CD4-positive, alpha-beta T cell treated with Interleukin-2 at 100 ng/mL for 4 hours (primary cell): ENCODE data around the gene SLC35C1.
"Not testable (repeated sequence)": the region's sequence is repeated elsewhere in the genome, so short reads cannot be mapped to it uniquely, and the experiment has no call there.

Experiments
- DNase-seq: peaks from one replicate; pipeline ENCODE4 v3.0.0-alpha.2; 2020; ENCODE audit warnings: low spot score

SLC35C1 gene

DNA sequence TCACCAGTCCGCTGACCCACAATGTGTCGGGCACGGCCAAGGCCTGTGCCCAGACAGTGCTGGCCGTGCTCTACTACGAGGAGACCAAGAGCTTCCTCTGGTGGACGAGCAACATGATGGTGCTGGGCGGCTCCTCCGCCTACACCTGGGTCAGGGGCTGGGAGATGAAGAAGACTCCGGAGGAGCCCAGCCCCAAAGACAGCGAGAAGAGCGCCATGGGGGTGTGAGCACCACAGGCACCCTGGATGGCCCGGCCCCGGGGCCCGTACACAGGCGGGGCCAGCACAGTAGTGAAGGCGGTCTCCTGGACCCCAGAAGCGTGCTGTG, 6.1 kb downstream of the SLC35C1 start:
- no peak for DNase-seq

- no peak for DNase-seq
Measured at GRCh38 chr11:45811571-45812290, 6.8 kb downstream of the SLC35C1 start.

DNA sequence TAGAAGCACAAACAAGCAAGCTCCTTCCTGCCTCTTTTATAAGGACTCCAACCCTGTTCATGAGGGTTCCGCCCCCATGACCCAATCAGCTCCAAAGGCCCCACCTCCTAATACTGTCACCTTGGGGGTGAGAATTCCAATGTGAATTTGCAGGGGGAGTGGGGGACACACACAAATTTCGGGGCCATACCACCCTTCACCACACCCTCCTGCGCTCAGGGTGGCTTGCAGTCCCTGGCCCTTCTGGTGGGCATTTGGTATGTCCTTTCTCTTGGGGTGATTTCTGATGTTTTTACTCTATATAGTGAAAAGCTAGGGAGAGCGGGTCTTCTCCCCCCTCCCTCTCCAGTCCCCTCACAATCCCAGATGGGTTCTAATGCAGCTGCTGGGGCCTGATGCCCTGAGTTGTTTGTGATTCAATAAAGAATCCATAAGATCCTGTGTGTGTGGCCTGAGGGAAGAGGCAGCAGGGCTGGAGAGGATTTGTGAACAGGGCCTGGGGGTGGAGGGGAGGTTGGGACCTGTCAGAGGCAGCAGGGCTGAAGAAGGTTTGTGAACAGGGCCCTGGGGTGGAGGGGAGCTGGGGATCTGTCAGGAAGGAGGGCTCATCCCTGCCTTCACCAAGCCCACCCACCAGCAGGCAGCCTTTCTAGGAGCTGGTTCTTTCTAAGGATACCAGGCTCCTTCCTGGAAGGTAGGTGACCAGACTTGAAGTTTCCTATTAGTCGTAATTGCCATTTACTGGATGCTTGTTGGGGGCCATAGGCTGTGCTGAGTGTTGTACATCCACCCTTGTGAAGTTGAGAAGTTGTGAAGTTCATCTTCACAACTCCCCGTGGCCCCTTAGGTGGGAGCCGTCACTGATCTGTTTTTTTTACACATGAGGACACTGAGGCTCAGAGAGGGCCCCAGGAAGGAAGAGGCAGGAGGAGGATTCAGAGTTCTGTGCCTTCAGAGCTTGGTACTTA, 7.9 kb downstream of the SLC35C1 start:
- DNase-seq, result no peak

DNA sequence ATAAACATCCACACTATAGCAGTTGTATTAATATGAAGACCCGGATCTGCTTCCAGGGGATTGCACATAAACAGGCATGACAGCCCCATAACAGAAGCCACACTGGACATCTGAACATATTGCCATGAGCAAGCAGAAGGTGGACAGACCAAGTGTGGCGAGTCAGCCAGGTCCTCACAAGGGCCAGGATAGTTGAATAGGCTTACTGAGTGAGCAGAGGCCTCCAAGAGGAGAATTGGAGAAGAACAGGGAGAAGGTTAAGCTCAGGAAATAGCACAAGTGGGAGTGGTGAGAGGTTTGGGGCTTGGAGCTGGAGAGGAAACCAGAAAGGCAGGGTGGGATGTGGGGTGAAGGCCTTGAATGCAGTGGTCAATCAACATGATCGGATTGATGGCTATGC, 10.8 kb downstream of the SLC35C1 start:
- DNase-seq, result no peak

GRCh38 chr11:45816614-45817013, 11.7 kb downstream of the SLC35C1 start:
- no peak for DNase-seq

- no peak for DNase-seq
Measured at GRCh38 chr11:45817191-45817590, 12.2 kb downstream of the SLC35C1 start.

DNA sequence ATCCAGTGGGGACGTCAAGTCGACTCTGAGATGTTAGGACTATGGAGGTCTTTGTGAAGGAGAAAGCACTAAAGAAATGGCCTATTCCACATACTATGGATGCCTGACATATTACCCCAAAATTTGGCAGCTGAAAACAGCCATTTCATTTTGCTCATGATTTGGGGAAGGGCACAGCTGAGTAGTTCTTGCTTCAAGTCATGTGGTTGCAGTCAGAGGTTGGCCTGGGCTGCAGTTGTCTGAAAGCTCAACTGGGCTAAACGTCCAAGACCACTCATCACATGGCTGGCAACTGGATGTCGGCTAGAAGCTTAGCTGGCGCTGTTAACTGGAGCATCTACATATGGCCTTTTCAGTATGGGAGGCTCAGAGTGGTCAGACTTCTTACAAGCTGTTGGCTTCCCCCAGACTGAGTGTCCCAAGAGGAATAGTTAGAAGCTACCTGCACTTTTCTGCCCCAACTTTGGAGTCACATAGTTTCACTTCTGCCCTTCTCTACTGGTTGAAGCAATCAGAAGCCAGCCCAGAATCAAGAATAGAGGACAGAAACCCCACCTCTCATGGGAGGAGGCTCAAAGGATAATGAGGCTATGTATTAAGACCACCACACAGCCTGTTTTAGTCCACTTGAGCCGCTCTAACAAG, 14.1 kb downstream of the SLC35C1 start:
- no peak for DNase-seq

DNA sequence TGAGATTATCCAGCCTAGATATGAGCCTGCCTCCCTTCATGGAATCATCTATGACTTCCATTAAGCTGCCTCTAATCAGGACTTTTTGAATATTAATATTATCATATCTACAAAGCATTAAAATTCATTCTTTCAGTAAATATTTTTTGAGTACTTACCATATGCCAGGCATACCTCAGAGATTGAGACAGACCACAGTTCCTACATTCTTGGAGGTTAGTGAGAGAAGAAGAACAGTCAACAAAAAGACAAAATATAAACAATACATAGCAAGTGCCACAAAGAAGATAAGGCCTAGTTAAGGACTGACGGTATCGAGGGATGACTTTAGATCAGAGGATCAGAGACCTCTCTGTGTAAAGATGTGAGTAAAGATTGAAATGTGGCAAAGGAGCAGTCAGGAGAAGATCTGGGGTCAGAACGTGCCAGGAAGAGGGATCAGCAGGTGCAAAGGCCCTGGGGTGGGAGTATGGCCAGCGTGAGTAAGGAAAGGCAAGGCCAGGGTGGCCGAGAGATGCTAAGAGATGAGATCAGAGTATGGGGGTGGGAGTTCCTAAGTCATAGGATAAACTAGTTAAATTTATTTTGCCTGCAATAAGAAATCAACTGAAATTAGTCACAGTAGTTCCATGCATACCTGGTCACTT, 15.4 kb downstream of the SLC35C1 start:
- no peak for DNase-seq

GRCh38 chr11:45826492-45826891, 21.5 kb downstream of the SLC35C1 start:
- not testable (repeated sequence) for DNase-seq

- DNase-seq, result no peak
Measured at GRCh38 chr11:45827123-45827522, 22.2 kb downstream of the SLC35C1 start.

GRCh38 chr11:45828996-45829395, 24.0 kb downstream of the SLC35C1 start:
- no peak for DNase-seq

- DNase-seq, result no peak
Measured at GRCh38 chr11:45830596-45830995, 25.6 kb downstream of the SLC35C1 start.

GRCh38 chr11:45832811-45833441, 28.0 kb downstream of the SLC35C1 start:
- DNase-seq, result no peak

- no peak for DNase-seq
Measured at GRCh38 chr11:45833761-45834160, 28.8 kb downstream of the SLC35C1 start.

DNA sequence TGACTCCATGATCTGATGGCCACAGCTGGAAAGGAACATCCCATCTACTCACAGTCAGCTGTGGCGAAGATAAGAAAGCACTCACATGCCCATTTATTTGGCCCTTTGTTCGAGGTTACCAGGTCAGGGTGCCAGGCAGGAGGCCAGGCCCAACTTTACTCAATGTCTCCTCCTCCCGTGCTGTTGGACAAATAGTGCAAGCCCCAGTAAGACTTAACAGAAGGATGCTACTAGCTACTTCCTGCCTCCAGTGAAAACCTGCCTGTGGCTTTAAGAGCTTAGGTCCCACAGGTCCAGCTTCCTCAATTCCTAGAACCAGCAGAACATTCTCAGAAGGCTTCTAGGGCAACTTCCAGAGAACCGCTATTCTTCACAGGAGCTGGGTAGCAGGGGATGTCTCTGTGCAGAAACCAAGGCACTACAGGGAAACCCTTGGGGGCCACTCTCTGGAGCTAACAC, 29.4 kb downstream of the SLC35C1 start:
- peak; percentile 45 for DNase-seq

DNA sequence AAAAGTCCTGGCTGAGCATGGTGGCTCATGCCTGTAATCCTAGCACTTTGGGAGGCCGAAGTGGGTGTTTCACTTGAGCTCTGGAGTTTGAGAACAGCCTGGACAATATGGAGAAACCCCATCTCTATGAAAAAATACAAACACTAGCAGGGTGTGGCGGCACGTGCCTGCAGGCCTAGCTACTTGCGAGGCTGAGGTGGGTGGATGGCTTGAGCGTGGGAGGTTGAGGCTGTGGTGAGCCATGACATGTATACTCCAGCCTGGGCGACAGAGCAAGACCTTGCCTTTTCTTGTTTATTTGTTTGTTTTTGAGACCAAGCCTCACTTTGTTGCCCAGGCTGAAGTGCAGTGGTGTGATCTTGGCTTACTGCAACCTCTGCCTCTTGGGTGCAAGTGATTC, 34.3 kb downstream of the SLC35C1 start:
- no peak for DNase-seq

- DNase-seq, result not testable (repeated sequence)
Measured at GRCh38 chr11:45840251-45840650, 35.3 kb downstream of the SLC35C1 start.

DNA sequence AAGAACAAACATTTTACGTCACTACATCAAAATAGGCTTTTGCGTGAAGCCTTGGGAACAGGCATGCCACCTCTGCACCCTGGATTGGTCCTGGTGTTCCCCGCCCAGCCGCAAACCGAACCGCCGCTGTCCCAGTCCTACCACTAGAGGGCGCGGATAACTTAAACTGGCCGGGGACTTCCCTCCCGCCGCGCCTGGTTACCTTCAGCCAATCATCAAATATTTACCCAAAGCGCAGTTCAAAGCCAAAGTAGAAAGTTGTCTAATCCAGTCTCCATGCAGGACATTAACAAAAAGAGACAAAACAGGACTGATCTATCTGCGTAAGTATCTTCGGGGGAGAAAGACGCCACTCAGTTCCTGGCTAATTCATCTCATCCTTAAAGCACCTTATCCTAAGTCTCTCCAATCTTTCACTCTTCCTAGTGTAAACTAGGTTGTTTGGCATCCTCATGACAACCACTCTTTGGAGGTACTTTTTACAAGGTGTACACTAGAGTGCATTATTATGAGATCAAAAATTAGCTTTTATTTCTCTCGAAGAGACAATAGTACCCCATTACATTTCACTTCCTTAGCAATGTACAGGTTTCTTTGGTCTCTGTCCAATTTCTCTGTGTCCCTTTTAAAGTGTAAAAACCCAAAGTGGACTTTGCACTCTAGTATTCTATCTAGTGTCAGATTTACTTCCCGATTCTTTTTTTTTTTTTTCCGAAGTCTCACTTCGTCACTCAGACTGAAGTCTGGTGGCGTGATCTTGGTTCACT, 38.4 kb downstream of the SLC35C1 start:
- DNase-seq, result peak; percentile 95

GRCh38 chr11:45844822-45845578, 40.1 kb downstream of the SLC35C1 start:
- DNase-seq, result no peak

- DNase-seq, result no peak
Measured at GRCh38 chr11:45846174-45846675, 41.3 kb downstream of the SLC35C1 start.
